Ovary (tissue), 3 donors: Measurements from ENCODE around the gene SRSF10.

ENCODE experiments used
- CTCF ChIP-seq, 3 donors: fragments of 450-650 bp in 2 of 3; fragments of 200-600 bp in 1 of 3; IDR thresholded peaks; one replicate each; pipeline versions ENCODE4 v1.5.1 to v1.8.0; 2016 to 2022; ENCODE audit warnings: antibody characterized with exemption in 3 of 3, mild to moderate bottlenecking in 1 of 3
- EP300 ChIP-seq: sonication (generic); formaldehyde crosslinking; IDR thresholded peaks from one replicate; pipeline ENCODE4 v1.6.1; 2017; ENCODE audit warnings: antibody characterized with exemption
- POLR2A ChIP-seq: fragments of 450-650 bp; IDR thresholded peaks from one replicate; pipeline ENCODE4 v1.6.1; 2017; ENCODE audit warnings: antibody characterized with exemption, mild to moderate bottlenecking, moderate library complexity
- donor health status: DM: no; HTN: no; CAD: no.

DNA sequence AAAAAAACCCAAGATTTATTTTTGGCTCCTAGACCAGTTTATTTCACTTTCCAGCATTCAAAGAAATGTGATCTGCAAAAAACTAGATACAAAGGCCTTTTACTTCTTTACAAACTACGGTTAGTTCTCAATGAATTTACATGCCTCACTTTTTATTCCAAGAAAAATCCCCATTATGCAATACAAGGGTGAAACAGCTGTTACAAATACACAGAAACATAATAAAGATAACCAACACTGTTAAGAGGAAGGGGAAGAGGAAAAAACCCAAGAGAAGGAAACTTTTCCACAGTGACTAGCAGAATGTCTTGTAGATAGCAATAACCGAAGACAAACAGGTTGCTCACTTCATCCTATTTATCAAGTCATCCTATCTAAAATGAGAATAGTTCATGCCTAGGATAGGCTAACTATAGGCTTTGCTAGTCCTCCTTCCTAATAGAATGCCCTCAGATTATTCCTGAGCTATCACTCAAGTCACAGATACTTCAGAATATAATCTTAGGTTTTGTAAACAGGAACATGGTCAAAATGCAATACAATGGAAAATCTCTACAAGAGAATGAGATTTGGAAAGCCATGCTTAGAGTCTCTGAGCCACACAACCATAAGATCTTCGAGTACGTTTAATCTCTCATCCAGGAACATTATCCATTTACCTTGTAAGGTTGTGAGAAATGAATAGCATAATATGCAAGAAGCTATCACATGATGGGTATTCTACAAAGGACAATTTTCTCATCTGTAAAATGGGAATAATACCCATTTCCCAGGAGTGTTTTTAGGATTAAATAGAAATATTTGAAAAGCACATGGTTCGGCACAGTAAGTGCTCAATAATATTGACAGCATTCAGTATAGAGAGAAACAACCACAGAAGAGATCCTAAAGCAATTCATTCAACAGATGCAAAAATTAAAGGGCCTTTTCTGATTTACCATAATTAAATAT, 15.1 kb downstream of the SRSF10 start:
- TF ChIP-seq CTCF (IDR thresholded peaks at IDR 0.05): no peak
- TF ChIP-seq POLR2A: no peak
- no peak for TF ChIP-seq EP300
